Measurements from ENCODE around the gene TOLLIP.

TOLLIP gene

DNA sequence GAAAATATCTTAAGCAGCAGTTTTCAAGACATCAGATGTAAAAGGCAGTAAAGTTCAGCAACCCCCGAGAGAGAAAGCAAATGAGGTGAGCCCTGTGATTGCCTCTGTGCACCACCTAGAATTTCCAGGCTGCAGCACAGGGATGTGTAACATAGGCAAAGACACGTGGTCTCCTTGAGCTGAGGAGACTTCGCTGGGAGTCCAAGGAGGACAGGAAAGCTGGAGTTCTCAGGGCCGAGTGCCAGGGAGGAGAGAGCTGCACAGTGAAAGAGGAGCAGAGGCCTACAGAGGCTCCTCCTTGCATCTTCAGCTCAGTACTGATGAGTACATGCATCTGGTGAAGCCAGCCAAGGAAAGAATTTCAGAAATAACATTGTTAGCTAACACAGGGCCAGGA lies 17.6 kb upstream of the TOLLIP start:
- no peak for ATAC-seq
- TF ChIP-seq SNAI2 (CRISPR knock-in tag; IDR thresholded peaks at IDR 0.05) = no peak
- no peak for TF ChIP-seq ISL1 (CRISPR knock-in tag; IDR thresholded peaks at IDR 0.05)
- TF ChIP-seq ZNF565 (CRISPR knock-in tag; conservative IDR thresholded peaks at IDR 0.05; ENCODE audit: low read depth) = no peak

DNA sequence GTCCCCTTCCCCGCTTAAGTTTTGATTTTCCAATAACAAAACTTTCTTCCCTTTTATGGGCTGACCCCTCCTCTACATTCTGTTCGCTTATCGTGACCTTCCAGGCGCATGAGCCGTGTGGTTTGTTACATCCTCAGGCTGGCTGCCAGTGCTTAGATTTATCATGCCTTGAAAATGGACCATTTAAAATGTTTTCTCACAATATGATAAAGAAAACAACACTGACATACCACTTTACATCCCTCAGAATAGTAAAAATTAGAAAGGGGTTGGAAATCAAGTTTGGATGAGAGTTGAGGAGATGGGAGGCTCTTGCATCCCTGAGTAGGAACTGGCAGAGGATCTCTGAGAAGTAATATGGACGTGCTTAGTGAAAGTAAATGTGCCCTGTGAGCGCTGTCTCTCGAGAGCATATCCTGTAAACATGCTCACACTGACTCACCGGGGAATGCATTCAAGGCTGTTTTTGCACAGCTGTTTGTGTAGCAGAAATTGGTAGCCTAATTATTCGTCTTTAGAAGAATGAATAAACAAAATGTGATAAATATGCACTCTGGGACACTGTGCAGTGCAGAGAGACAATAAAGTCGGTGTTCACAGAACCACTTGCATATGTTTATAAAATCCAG lies 17.1 kb upstream of the TOLLIP start:
- no peak for ATAC-seq
- TF ChIP-seq RARB (CRISPR knock-in tag; IDR thresholded peaks at IDR 0.05) (no peak), ISL1 (CRISPR knock-in tag; IDR thresholded peaks at IDR 0.05) (no peak), TCF4 (CRISPR knock-in tag; IDR thresholded peaks at IDR 0.05; ENCODE audit: borderline replicate concordance) (no peak), SNAI2 (CRISPR knock-in tag; IDR thresholded peaks at IDR 0.05) (no peak), OSR1 (CRISPR knock-in tag; IDR thresholded peaks at IDR 0.05) (no peak), ESRRG (CRISPR knock-in tag; IDR thresholded peaks at IDR 0.05) (no peak), ARNTL (CRISPR knock-in tag; IDR thresholded peaks at IDR 0.05; ENCODE audit: borderline replicate concordance, low read depth) (no peak), ZNF8 (CRISPR knock-in tag; IDR thresholded peaks at IDR 0.05) (no peak), ZFP3 (CRISPR knock-in tag; IDR thresholded peaks at IDR 0.05) (no peak), PPARA (CRISPR knock-in tag; IDR thresholded peaks at IDR 0.05; ENCODE audit: borderline replicate concordance) (no peak), BACH2 (CRISPR knock-in tag; IDR thresholded peaks at IDR 0.05; ENCODE audit: borderline replicate concordance) (no peak)
- TF ChIP-seq, protein P1, sequence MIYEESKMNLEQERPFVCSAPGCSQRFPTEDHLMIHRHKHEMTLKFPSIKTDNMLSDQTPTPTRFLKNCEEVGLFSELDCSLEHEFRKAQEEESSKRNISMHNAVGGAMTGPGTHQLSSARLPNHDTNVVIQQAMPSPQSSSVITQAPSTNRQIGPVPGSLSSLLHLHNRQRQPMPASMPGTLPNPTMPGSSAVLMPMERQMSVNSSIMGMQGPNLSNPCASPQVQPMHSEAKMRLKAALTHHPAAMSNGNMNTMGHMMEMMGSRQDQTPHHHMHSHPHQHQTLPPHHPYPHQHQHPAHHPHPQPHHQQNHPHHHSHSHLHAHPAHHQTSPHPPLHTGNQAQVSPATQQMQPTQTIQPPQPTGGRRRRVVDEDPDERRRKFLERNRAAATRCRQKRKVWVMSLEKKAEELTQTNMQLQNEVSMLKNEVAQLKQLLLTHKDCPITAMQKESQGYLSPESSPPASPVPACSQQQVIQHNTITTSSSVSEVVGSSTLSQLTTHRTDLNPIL (CRISPR knock-in tag; IDR thresholded peaks at IDR 0.05; ENCODE audit: low read depth) = no peak
- TF ChIP-seq, protein P2, sequence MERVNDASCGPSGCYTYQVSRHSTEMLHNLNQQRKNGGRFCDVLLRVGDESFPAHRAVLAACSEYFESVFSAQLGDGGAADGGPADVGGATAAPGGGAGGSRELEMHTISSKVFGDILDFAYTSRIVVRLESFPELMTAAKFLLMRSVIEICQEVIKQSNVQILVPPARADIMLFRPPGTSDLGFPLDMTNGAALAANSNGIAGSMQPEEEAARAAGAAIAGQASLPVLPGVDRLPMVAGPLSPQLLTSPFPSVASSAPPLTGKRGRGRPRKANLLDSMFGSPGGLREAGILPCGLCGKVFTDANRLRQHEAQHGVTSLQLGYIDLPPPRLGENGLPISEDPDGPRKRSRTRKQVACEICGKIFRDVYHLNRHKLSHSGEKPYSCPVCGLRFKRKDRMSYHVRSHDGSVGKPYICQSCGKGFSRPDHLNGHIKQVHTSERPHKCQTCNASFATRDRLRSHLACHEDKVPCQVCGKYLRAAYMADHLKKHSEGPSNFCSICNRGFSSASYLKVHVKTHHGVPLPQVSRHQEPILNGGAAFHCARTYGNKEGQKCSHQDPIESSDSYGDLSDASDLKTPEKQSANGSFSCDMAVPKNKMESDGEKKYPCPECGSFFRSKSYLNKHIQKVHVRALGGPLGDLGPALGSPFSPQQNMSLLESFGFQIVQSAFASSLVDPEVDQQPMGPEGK (CRISPR knock-in tag; IDR thresholded peaks at IDR 0.05; ENCODE audit: borderline replicate concordance) = no peak

DNA sequence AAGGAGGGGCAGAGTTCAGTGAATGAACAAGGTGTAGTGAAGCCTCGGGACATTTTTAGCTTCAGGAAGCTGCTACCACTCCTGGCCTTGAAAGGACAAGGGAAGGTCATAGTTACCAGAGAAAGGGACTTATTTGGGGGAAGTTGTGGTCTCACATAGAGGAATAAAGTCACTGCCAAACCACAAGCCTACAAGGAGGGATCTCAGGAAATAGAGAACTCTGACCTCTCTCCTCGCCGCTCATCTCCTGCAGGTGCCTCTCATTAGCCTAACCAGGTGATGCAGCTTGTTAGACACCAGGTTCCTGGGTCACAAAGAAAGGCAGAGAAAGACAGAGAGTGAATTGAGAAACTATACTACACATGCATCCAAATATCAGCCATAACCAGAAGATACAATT lies 14.3 kb upstream of the TOLLIP start:
- ATAC-seq = no peak
- TF ChIP-seq, protein P3, sequence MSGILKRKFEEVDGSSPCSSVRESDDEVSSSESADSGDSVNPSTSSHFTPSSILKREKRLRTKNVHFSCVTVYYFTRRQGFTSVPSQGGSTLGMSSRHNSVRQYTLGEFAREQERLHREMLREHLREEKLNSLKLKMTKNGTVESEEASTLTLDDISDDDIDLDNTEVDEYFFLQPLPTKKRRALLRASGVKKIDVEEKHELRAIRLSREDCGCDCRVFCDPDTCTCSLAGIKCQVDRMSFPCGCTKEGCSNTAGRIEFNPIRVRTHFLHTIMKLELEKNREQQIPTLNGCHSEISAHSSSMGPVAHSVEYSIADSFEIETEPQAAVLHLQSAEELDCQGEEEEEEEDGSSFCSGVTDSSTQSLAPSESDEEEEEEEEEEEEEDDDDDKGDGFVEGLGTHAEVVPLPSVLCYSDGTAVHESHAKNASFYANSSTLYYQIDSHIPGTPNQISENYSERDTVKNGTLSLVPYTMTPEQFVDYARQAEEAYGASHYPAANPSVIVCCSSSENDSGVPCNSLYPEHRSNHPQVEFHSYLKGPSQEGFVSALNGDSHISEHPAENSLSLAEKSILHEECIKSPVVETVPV (CRISPR knock-in tag; IDR thresholded peaks at IDR 0.05) = no peak
- no peak for TF ChIP-seq ZNF565 (CRISPR knock-in tag; conservative IDR thresholded peaks at IDR 0.05; ENCODE audit: low read depth)
- TF ChIP-seq ISL1 (CRISPR knock-in tag; IDR thresholded peaks at IDR 0.05) = no peak
- TF ChIP-seq PPARA (CRISPR knock-in tag; IDR thresholded peaks at IDR 0.05; ENCODE audit: borderline replicate concordance) = no peak
- TF ChIP-seq RARB (CRISPR knock-in tag; IDR thresholded peaks at IDR 0.05) = no peak
- TF ChIP-seq BACH2 (CRISPR knock-in tag; IDR thresholded peaks at IDR 0.05; ENCODE audit: borderline replicate concordance) = no peak
- TF ChIP-seq ZC3H10 (CRISPR knock-in tag; IDR thresholded peaks at IDR 0.05) = no peak
- TF ChIP-seq CSDC2 (CRISPR knock-in tag; IDR thresholded peaks at IDR 0.05) = no peak
- TF ChIP-seq, protein P2 (CRISPR knock-in tag; IDR thresholded peaks at IDR 0.05; ENCODE audit: borderline replicate concordance) = no peak
- TF ChIP-seq TOX (CRISPR knock-in tag; IDR thresholded peaks at IDR 0.05; ENCODE audit: borderline replicate concordance) = no peak

DNA sequence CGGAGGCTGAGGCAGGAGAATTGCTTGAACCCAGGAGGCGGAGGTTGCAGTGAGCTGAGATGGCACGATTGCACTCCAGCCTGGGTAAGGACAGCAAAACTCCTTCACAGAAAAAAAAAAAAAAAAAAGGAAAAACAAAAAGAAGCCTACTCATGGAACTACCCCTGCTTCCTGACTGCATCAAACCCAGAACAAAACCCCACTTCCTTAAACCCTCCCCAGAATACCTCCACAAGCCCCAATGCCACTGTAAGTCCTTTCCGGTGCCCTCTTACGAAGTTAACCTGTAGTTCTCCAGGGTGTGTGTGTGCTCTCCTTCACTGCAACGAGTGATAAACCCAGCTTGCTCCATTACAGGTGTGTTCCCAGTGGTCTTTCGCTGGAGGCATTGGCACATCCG lies 8.6 kb upstream of the TOLLIP start:
- TF ChIP-seq BACH2 (CRISPR knock-in tag; IDR thresholded peaks at IDR 0.05; ENCODE audit: borderline replicate concordance) (no peak), ARNTL (CRISPR knock-in tag; IDR thresholded peaks at IDR 0.05; ENCODE audit: borderline replicate concordance, low read depth) (no peak), ZFP3 (CRISPR knock-in tag; IDR thresholded peaks at IDR 0.05) (no peak), ZFP30 (CRISPR knock-in tag; IDR thresholded peaks at IDR 0.05) (no peak), ESRRG (CRISPR knock-in tag; IDR thresholded peaks at IDR 0.05) (no peak), ZNF8 (CRISPR knock-in tag; IDR thresholded peaks at IDR 0.05) (no peak), ZNF565 (CRISPR knock-in tag; conservative IDR thresholded peaks at IDR 0.05; ENCODE audit: low read depth) (no peak), OSR1 (CRISPR knock-in tag; IDR thresholded peaks at IDR 0.05) (no peak), TCF4 (CRISPR knock-in tag; IDR thresholded peaks at IDR 0.05; ENCODE audit: borderline replicate concordance) (no peak)
- no peak for ATAC-seq
